GM19324 (cell line): Measurements from ENCODE around the gene GREM2.

Source experiments
- ATAC-seq: cut with Tn5 transposase; IDR thresholded peaks from one replicate; pipeline ENCODE4 v1.9.1; 2021; ENCODE audit warnings: mild to moderate bottlenecking, moderate library complexity; ENCODE audit not compliant: unreplicated experiment, low FRiP score

Gene GREM2

GRCh38 chr1:240503036-240503435 is 108.9 kb downstream of the GREM2 start:
- ATAC-seq: no peak

- no peak for ATAC-seq
Measured at GRCh38 chr1:240501115-240501514, 110.8 kb downstream of the GREM2 start.

GRCh38 chr1:240500647-240501046 is 111.3 kb downstream of the GREM2 start:
- ATAC-seq: no peak

- no peak for ATAC-seq
Measured at GRCh38 chr1:240499012-240499411, 112.9 kb downstream of the GREM2 start.

GRCh38 chr1:240498335-240498734 is 113.6 kb downstream of the GREM2 start:
- ATAC-seq: no peak

GRCh38 chr1:240497908-240498307 is 114.0 kb downstream of the GREM2 start:
- ATAC-seq: no peak

- no peak for ATAC-seq
Measured at GRCh38 chr1:240496941-240497340, 115.0 kb downstream of the GREM2 start.

GRCh38 chr1:240496356-240496755 is 115.6 kb downstream of the GREM2 start:
- no peak for ATAC-seq

GRCh38 chr1:240495601-240496000 is 116.4 kb downstream of the GREM2 start:
- no peak for ATAC-seq

GRCh38 chr1:240492832-240493440 is 119.0 kb downstream of the GREM2 start:
- no peak for ATAC-seq

- no peak for ATAC-seq
Measured at GRCh38 chr1:240491796-240492195, 120.2 kb downstream of the GREM2 start.

GRCh38 chr1:240491156-240491555 is 120.8 kb downstream of the GREM2 start:
- no peak for ATAC-seq

GRCh38 chr1:240487493-240487892 is 124.5 kb downstream of the GREM2 start:
- ATAC-seq: no peak

- ATAC-seq: no peak
Measured at GRCh38 chr1:240486611-240487010, 125.3 kb downstream of the GREM2 start.

- ATAC-seq: no peak
Measured at GRCh38 chr1:240484804-240485443, 127.0 kb downstream of the GREM2 start.

- ATAC-seq: no peak
Measured at GRCh38 chr1:240478536-240478935, 133.4 kb downstream of the GREM2 start.

GRCh38 chr1:240475832-240476231 is 136.1 kb downstream of the GREM2 start:
- no peak for ATAC-seq

- ATAC-seq: no peak
Measured at GRCh38 chr1:240474133-240474614, 137.8 kb downstream of the GREM2 start.

- no peak for ATAC-seq
Measured at GRCh38 chr1:240468656-240469055, 143.3 kb downstream of the GREM2 start.

GRCh38 chr1:240467895-240468294 is 144.1 kb downstream of the GREM2 start:
- no peak for ATAC-seq

- no peak for ATAC-seq
Measured at GRCh38 chr1:240466509-240466908, 145.4 kb downstream of the GREM2 start.

- no peak for ATAC-seq
Measured at GRCh38 chr1:240465531-240465940, 146.4 kb downstream of the GREM2 start.
